SK-N-SH treated with all-trans-retinoic acid at 6 μM for 48 hours (cell line): ENCODE measurements around the gene HEATR5B.

Experiments used
- ARNTL ChIP-seq: fragments of 450-650 bp; formaldehyde crosslinking; IDR thresholded peaks from 2 replicates; pipeline ENCODE4 v1.5.0; 2020; ENCODE audit warnings: low read depth, mild to moderate bottlenecking, moderate library complexity, borderline replicate concordance
- BACH2 ChIP-seq: fragments of 250-450 bp; sonication (Bioruptor Pico); IDR thresholded peaks from 2 replicates; pipeline ENCODE4 v1.9.0; 2021; ENCODE audit warnings: mild to moderate bottlenecking, borderline replicate concordance
- CREB5 ChIP-seq: fragments of 250-450 bp; sonication (Bioruptor Pico); IDR thresholded peaks from 2 replicates; pipeline ENCODE4 v1.5.1; 2020; ENCODE audit warnings: low read depth, mild to moderate bottlenecking, moderate library complexity
- CSRNP3 ChIP-seq: fragments of 250-450 bp; sonication (Bioruptor Pico); IDR thresholded peaks from 2 replicates; pipeline ENCODE4 v1.5.1; 2021; ENCODE audit warnings: mild to moderate bottlenecking, moderate library complexity
- GLIS3 ChIP-seq: fragments of 250-450 bp; sonication (Bioruptor Pico); IDR thresholded peaks from 2 replicates; pipeline ENCODE4 v1.5.0; 2020; ENCODE audit warnings: mild to moderate bottlenecking, moderate library complexity
- OSR1 ChIP-seq: fragments of 250-450 bp; sonication (Bioruptor Pico); IDR thresholded peaks from 2 replicates; pipeline ENCODE4 v1.8.0; 2022; ENCODE audit warnings: moderate library complexity, mild to moderate bottlenecking, inconsistent platforms
- POU6F1 ChIP-seq: fragments of 250-450 bp; sonication (Bioruptor Pico); IDR thresholded peaks from 2 replicates; pipeline ENCODE4 v1.8.0; 2021; ENCODE audit warnings: low read depth, mild to moderate bottlenecking, moderate library complexity, borderline replicate concordance
- PPARA ChIP-seq: fragments of 250-450 bp; sonication (Bioruptor Pico); IDR thresholded peaks from 2 replicates; pipeline ENCODE4 v1.5.0; 2020; ENCODE audit warnings: mild to moderate bottlenecking, borderline replicate concordance
- RARB ChIP-seq: fragments of 250-450 bp; sonication (Bioruptor Pico); IDR thresholded peaks from 2 replicates; pipeline ENCODE4 v1.8.0; 2021; ENCODE audit warnings: mild to moderate bottlenecking, moderate library complexity
- TOX ChIP-seq: fragments of 250-450 bp; sonication (Bioruptor Pico); IDR thresholded peaks from 2 replicates; pipeline ENCODE4 v1.8.0; 2021; ENCODE audit warnings: mild to moderate bottlenecking, moderate library complexity, borderline replicate concordance
- ZC3H10 ChIP-seq: fragments of 250-450 bp; sonication (Bioruptor Pico); IDR thresholded peaks from 2 replicates; pipeline ENCODE4 v1.5.1; 2021; ENCODE audit warnings: mild to moderate bottlenecking, moderate library complexity
- ZNF565 ChIP-seq: fragments of 450-650 bp; formaldehyde crosslinking; conservative IDR thresholded peaks from 2 replicates; pipeline ENCODE4 v1.5.0; 2020; ENCODE audit warnings: low read depth, mild to moderate bottlenecking, moderate library complexity
- ZNF8 ChIP-seq: fragments of 450-650 bp; formaldehyde crosslinking; IDR thresholded peaks from 2 replicates; pipeline ENCODE4 v1.5.0; 2020; ENCODE audit warnings: mild to moderate bottlenecking, moderate library complexity

GRCh38 chr2:36952748-36953197 lies 131.4 kb downstream of the HEATR5B start:
- TF ChIP-seq OSR1 (CRISPR knock-in tag) (no peak), ZNF565 (CRISPR knock-in tag) (no peak), CSRNP3 (no peak), POU6F1 (no peak), ZNF8 (CRISPR knock-in tag) (no peak), TOX (CRISPR knock-in tag) (no peak), RARB (CRISPR knock-in tag) (no peak), PPARA (CRISPR knock-in tag) (no peak), GLIS3 (CRISPR knock-in tag) (no peak), ZC3H10 (no peak), BACH2 (no peak), ARNTL (no peak), CREB5 (CRISPR knock-in tag) (no peak)
